MM.1S (cell line): ENCODE results near the gene CBFA2T3.

Source experiments
- CTCF ChIP-seq: fragments of 300-600 bp; sonication (generic); IDR thresholded peaks from 2 replicates; pipeline ENCODE4 v1.5.1; 2016; ENCODE audit warnings: antibody characterized with exemption, low read length, mixed read lengths
- EZH2phosphoT487 ChIP-seq: fragments of 300-600 bp; sonication (generic); IDR thresholded peaks from 2 replicates; pipeline ENCODE4 v1.6.1; 2018; ENCODE audit warnings: antibody characterized with exemption, low read length

GRCh38 chr16:88888461-88889387 is 88.3 kb downstream of the CBFA2T3 start:
- no peak for TF ChIP-seq CTCF
- no peak for TF ChIP-seq EZH2phosphoT487
